ENCODE results near the gene RAB3D. TPM values are rescaled to one million over a fixed set of nuclear protein-coding genes. Genes with fewer than 3 reads are reported as not detected.
A peak's percentile ranks its signal among the peaks of the same experiment; 100 is the strongest.

The RAB3D gene
- total and polyA plus RNA-seq, 4 donors = 1.1 to 10.2 (median 5.5) TPM

DNA sequence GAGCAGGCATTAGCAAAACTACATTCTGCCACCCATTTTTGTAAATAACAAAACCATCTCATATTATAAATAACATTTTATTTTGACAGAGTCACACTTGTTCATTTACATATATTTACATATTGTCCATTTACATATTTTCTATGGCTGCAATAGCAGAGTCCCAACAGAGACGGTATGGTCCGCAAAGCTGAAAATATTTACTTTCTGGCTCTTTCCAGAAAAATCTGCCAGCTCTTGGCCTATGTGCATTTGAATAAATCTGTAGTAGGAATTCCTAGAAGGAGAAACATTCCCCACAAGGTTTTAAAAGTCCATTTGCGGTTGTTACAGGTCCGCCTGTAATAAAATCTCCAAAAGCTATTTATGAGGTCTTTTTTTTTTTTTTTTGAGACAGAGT, 49.2 kb downstream of the RAB3D start (continued):
- TF ChIP-seq, protein P1, sequence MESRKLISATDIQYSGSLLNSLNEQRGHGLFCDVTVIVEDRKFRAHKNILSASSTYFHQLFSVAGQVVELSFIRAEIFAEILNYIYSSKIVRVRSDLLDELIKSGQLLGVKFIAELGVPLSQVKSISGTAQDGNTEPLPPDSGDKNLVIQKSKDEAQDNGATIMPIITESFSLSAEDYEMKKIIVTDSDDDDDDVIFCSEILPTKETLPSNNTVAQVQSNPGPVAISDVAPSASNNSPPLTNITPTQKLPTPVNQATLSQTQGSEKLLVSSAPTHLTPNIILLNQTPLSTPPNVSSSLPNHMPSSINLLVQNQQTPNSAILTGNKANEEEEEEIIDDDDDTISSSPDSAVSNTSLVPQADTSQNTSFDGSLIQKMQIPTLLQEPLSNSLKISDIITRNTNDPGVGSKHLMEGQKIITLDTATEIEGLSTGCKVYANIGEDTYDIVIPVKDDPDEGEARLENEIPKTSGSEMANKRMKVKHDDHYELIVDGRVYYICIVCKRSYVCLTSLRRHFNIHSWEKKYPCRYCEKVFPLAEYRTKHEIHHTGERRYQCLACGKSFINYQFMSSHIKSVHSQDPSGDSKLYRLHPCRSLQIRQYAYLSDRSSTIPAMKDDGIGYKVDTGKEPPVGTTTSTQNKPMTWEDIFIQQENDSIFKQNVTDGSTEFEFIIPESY (IDR thresholded peaks at IDR 0.05) = no peak
- TF ChIP-seq HNF4G (IDR thresholded peaks at IDR 0.05) = no peak

DNA sequence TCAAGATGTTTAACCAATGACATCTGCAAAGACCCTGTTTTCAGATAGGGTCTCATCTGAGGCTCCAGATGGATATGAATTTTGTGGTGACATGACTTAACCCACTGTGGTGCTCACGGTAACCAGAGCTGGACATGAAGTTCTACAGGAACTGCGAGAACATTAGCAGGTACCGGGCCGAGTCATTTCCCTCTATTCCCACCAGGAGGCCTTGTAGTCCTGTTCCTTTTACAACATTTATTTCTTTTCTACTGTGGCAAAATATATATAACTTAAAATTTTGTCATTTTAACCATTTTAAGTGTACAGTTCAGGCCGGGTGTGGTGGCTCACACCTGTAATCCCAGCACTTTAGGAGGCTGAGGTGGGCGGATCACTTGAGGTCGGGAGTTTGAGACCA, 51.1 kb downstream of the RAB3D start:
- Histone ChIP-seq H3K4me3 (ENCODE audit: low read depth in 1 of 3, low read length in 3 of 3) (no peak overlapping the region), H3K9ac (ENCODE audit: low read depth in 1 of 2, low read length in 2 of 2) (no peak overlapping the region), H3K27me3 (ENCODE audit: control insufficient read depth in 4 of 4, insufficient read depth in 4 of 4, low read length in 3 of 4) (no peaks in the 10 kb centered on the region), H3K9me3 (ENCODE audit: control insufficient read depth in 4 of 4, low read length in 3 of 4) (no peaks in the 10 kb centered on the region), H3K4me1 (ENCODE audit: control insufficient read depth in 4 of 4, insufficient read depth in 4 of 4, low read length in 3 of 4) (peaks cover 0 to 1% (median under 1%) of the 10 kb centered on the region in 4 donors), H3K27ac (ENCODE audit: low read depth in 1 of 2, low read length in 2 of 2) (no peak overlapping the region), H3K36me3 (ENCODE audit: control insufficient read depth in 4 of 4, insufficient read depth in 3 of 4, low read depth in 1 of 4, low read length in 3 of 4) (no peaks in the 10 kb centered on the region)
- TF ChIP-seq HNF4G (IDR thresholded peaks at IDR 0.05) (no peak), NR2F2 (IDR thresholded peaks at IDR 0.05) (no peak), HNF4A (conservative IDR thresholded peaks at IDR 0.05) (no peak), SP1 (IDR thresholded peaks at IDR 0.05) (no peak), RXRA (IDR thresholded peaks at IDR 0.05) (no peak), FOXA2 (IDR thresholded peaks at IDR 0.05) (no peak), FOXA1 (IDR thresholded peaks at IDR 0.05) (no peak), JUND (IDR thresholded peaks at IDR 0.05) (no peak), TAF1 (conservative IDR thresholded peaks at IDR 0.05) (no peak), YY1 (IDR thresholded peaks at IDR 0.05) (no peak), GABPA (IDR thresholded peaks at IDR 0.05 in 1 of 2, conservative IDR thresholded peaks at IDR 0.05 in 1 of 2) (no peak), RAD21 (IDR thresholded peaks at IDR 0.05) (peak; percentile 44 to 68), EGR1 (IDR thresholded peaks at IDR 0.05; ENCODE audit: low read depth in 2 of 2) (no peak)
- TF ChIP-seq, protein P2, sequence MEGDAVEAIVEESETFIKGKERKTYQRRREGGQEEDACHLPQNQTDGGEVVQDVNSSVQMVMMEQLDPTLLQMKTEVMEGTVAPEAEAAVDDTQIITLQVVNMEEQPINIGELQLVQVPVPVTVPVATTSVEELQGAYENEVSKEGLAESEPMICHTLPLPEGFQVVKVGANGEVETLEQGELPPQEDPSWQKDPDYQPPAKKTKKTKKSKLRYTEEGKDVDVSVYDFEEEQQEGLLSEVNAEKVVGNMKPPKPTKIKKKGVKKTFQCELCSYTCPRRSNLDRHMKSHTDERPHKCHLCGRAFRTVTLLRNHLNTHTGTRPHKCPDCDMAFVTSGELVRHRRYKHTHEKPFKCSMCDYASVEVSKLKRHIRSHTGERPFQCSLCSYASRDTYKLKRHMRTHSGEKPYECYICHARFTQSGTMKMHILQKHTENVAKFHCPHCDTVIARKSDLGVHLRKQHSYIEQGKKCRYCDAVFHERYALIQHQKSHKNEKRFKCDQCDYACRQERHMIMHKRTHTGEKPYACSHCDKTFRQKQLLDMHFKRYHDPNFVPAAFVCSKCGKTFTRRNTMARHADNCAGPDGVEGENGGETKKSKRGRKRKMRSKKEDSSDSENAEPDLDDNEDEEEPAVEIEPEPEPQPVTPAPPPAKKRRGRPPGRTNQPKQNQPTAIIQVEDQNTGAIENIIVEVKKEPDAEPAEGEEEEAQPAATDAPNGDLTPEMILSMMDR (IDR thresholded peaks at IDR 0.05; ENCODE audit: low read depth, low read length, missing input control) = peak; percentile 44
- TF ChIP-seq, protein P3, sequence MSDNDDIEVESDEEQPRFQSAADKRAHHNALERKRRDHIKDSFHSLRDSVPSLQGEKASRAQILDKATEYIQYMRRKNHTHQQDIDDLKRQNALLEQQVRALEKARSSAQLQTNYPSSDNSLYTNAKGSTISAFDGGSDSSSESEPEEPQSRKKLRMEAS (IDR thresholded peaks at IDR 0.05) = no peak
- TF ChIP-seq, protein P1 (IDR thresholded peaks at IDR 0.05) = no peak
- 80% methylated on average over 7 of the region's 7 CpGs for WGBS
- no peak for DNase-seq (ENCODE audit: low spot score)

Data from liver (tissue), 9 donors.